ENCODE results near the gene GNB1L.

Gene GNB1L

DNA sequence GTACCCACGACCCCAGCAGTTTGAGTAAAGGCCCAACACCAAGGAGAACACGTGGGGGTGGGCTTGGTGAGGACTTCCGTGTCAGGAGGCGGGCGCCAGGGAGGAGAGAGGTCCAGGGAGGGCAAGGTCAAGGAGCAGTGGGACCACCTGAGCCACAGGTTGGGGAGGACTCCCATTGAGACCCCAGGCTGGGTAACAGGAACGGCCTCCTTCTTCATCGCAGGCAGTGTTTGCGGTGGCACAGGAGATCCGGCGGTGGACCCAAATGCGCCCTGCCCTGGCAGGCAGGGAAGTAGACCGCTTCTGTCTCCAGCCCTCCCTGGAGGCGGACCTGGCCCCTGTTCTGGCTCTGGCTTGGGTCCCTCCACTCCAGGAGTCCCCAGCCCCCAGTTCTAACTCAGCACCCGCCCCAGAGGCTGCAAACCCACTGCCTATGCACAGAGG is 100.0 kb downstream of the GNB1L start:
- Mint-ChIP-seq H3K27me3 (peaks cover 74% of the 10 kb centered on the region), H3K4me1 (peaks cover 38% of the 10 kb centered on the region), H3K27ac (no peak overlapping the region), H3K4me3 (peak overlapping the region in 1 of 2 donors; percentile 34), H3K9me3 (no peaks in the 10 kb centered on the region)
- DNase-seq: no peak
- no peak for ATAC-seq

DNA sequence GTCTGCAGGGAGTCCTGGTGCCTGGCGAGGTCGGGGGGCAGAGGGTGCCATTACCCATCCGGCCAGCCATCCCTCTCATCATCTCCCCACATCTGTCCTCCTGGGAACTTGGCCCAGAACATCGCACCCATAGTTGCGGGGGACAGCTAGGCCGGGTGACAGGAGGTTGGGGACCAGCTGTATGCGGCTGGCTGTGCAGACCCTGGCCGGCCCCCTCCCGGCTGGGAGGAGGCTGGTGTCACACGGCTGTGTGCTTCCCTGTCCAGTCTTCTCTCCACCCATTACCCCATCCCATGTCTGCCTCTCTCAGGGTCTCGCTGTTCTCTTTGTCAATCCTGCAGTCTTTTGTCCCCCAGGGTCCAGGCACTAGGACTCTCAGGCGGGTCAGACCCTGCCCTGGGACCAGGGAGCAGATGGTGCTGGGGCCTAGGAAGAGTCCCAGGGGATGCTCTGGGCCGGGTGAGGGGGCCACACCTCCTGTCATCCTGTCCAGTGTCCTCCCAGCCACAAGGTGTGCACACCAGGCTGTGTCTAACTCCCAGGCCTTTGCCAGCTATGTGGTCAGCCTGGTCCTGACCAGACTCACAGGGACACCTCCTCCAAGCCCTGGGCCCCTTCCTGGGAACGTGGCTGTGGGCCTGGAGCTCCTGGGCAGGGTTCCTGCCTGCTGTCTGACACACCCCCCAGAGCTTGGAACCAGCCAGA is 100.5 kb downstream of the GNB1L start:
- H3K4me3 Mint-ChIP-seq: no peak overlapping the region
- no peaks in the 10 kb centered on the region for H3K9me3 Mint-ChIP-seq
- peaks cover 32% of the 10 kb centered on the region for H3K4me1 Mint-ChIP-seq
- no peak for DNase-seq
- H3K27me3 Mint-ChIP-seq: peaks cover 68% of the 10 kb centered on the region
- no peak overlapping the region for H3K27ac Mint-ChIP-seq
- no peak for ATAC-seq

DNA sequence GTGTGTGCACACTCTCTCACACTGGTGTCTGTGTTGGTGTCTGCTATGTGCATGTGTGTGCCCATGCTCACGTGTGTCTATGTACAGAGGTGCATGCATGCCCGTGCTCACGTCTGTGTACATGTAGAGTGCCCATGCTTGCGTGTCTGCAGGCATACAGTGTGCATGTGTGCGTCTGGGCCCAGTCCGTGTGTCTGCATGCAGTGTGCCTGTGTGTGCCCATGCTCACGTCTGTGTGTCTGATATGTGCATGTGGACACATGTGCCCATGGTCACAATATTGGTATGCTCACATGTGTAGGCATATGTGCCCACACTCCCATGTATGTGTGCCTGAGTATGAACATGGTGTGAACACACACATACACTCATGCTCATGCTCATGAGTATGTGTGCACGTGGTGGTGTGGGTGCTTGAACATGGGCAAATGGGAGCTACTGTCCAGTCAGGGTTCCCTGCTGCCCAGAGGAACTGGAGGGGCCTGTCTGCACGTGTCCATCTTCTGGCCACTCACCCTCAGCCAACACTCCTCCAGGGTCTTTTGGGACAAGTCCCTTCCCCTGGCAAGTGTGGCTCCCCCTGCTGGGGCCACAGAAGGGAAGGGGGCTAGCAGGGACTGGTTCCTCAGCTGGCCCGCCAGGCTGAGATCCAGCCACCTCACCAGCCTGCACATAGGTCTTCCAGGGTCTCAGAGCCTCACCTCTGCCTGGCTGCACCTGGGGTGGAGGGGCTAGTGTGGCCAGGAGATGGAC is 101.4 kb downstream of the GNB1L start:
- Mint-ChIP-seq H3K4me1 (peaks cover 28% of the 10 kb centered on the region), H3K27me3 (peaks cover 59% of the 10 kb centered on the region), H3K9me3 (no peaks in the 10 kb centered on the region), H3K27ac (no peak overlapping the region), H3K4me3 (no peak overlapping the region)
- ATAC-seq: no peak
- no peak for DNase-seq

DNA sequence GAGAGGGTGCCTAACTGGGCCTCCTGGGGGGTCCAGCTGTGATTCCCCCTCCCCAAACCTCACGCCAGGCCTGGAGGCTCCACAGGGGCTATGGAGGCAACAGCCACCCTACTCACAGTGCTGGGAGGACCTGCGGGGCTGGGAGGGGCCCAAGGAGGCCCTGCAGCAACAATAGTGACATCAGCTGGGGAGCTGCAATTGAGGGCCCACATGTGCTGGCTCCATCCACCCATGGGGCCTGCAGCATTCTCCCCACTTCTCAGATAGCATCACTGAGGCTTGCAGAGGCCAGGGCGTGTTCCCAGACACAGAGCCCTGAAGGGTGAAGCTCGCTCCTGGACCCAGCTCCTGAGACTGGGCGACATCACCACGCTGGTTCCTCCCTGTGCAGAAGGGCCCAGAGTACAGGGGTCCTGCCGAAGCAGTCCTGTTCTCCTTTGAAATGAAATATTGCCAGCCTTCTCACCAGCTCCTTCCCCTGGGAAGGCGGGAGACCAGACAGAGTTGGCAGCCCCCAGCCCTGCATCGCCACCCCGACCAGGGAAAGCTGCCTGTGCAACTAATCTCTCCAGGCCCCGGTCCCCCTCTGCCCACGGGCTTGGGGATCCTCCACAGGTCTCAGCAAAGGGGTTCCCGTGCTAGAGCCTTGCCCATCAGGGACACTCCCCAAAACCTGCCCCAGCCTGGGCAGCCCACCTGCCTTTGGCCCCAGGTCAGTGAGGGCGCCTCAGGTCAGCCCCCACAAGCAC is 103.0 kb downstream of the GNB1L start:
- no peak for DNase-seq
- ATAC-seq: no peak
- H3K9me3 Mint-ChIP-seq: no peaks in the 10 kb centered on the region
- peaks cover 18% of the 10 kb centered on the region for H3K4me1 Mint-ChIP-seq
- no peak overlapping the region for H3K27ac Mint-ChIP-seq
- no peak overlapping the region for H3K4me3 Mint-ChIP-seq
- H3K27me3 Mint-ChIP-seq: peaks cover 43% of the 10 kb centered on the region

DNA sequence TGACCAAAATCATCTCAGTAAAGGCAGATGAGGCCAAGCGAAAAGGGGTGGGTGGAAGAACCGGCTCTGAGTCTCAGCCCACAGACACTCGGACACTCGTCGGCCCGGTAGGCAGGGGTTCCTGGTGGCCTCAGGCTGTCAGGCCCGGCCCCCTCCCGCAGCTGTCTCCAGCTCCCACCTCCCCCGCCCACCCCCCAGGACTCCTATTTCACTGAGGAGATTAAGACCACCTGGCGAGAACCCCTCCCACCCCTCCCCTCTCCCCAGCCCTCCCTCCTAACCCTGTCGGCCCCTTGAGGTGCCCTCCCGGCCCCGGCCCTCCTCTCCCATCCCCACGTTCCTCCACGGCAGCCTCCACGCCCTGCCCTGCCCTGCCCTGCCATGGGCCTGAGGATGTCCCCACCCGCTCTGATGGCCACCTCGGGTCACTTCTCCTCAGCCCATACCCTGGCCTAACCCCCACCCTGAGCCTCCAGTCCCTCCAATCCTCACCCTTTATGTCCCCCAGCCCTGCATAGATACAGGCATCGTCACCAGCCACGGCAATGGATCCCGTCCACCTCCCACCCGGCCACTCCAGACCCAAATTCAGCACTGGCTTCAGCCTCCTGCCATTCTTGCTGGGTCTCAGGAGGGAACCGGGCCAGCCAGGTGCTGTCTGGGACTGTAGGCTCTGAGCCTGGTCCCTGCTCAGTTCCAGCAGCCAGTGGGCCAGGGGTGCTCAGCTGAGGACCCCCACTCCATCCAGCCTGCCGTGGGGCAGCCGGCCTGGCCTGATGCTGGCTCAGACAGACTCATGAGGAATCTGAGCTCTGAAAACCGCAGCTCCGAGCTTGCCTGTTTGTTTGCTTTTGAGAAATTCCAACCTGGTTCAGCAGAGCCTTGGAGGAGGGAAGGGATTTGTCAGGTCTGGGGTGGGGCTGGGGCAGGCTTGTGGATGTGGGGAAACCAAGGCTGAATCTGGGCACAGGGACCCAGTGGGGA is 103.9 kb downstream of the GNB1L start:
- H3K4me3 Mint-ChIP-seq: no peak overlapping the region
- DNase-seq (no peak), ATAC-seq (no peak)
- H3K4me1 Mint-ChIP-seq: peaks cover 9% of the 10 kb centered on the region
- H3K27me3 Mint-ChIP-seq: peaks cover 35% of the 10 kb centered on the region
- no peaks in the 10 kb centered on the region for H3K9me3 Mint-ChIP-seq
- H3K27ac Mint-ChIP-seq: no peak overlapping the region

GRCh38 chr22:19749876-19750275 is 104.8 kb downstream of the GNB1L start:
- DNase-seq (no peak), ATAC-seq (no peak)
- Mint-ChIP-seq H3K4me1 (peaks cover under 1% of the 10 kb centered on the region), H3K4me3 (no peak overlapping the region), H3K27me3 (peaks cover 25% of the 10 kb centered on the region), H3K27ac (no peak overlapping the region), H3K9me3 (no peaks in the 10 kb centered on the region)

GRCh38 chr22:19748991-19749664 is 105.5 kb downstream of the GNB1L start:
- peaks cover 18% of the 10 kb centered on the region for H3K27me3 Mint-ChIP-seq
- ATAC-seq: no peak
- no peaks in the 10 kb centered on the region for H3K4me1 Mint-ChIP-seq
- no peak overlapping the region for H3K27ac Mint-ChIP-seq
- no peaks in the 10 kb centered on the region for H3K9me3 Mint-ChIP-seq
- no peak for DNase-seq
- no peak overlapping the region for H3K4me3 Mint-ChIP-seq

DNA sequence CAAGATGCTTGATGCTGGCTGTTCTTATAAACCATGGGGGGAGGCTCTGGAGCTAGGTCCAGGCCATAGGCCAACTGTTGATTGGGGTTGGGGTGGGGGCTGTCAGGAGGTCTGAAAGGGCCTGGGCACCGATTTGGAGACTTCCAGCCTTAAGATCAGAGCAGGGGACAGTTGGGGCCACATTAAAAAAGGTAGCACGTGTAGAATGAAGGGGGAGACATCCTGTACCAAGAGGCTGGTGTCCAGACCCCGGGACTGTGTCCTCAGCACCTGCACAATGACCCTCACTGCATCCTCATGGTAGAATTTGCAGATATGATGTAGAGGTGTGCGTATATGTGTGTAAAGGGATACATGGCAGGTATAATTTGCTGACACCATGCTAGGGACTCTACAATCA is 106.5 kb downstream of the GNB1L start:
- Mint-ChIP-seq H3K4me3 (no peak overlapping the region), H3K4me1 (no peaks in the 10 kb centered on the region)
- no peak for ATAC-seq

GRCh38 chr22:19747551-19747950 is 107.1 kb downstream of the GNB1L start:
- H3K27ac Mint-ChIP-seq: no peak overlapping the region
- no peaks in the 10 kb centered on the region for H3K9me3 Mint-ChIP-seq

More for the DNA sequence above, 106.5 kb downstream of the GNB1L start:
- no peak for DNase-seq
- H3K9me3 Mint-ChIP-seq: no peaks in the 10 kb centered on the region
- no peak overlapping the region for H3K27ac Mint-ChIP-seq
- H3K27me3 Mint-ChIP-seq: peaks cover 8% of the 10 kb centered on the region

DNA sequence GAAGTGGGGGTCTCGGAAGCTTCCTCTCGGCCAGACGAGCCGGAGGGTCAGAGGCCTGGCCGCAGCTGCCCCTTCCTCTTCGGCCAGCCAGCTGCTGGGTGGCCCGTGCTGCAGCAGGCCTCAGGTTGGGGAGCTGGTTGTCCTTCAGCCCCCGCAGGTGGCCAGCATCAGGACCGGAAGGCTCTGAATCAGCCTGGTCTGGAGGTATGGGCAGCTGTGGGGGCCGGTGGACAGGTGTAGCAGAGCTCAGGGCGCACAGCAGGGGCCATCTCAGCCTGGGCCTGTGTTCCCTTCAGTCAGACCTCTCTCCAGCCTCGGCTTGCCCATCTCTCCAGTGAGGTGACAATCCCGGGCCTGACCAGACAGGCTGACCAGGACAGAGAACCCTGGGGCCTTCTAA is 107.9 kb downstream of the GNB1L start:
- ATAC-seq (no peak), DNase-seq (no peak)
- no peak overlapping the region for H3K27ac Mint-ChIP-seq
- no peak overlapping the region for H3K4me3 Mint-ChIP-seq
- no peaks in the 10 kb centered on the region for H3K9me3 Mint-ChIP-seq
- H3K4me1 Mint-ChIP-seq: no peaks in the 10 kb centered on the region
- no peaks in the 10 kb centered on the region for H3K27me3 Mint-ChIP-seq

More at GRCh38 chr22:19747551-19747950, 107.1 kb downstream of the GNB1L start:
- DNase-seq: no peak
- Mint-ChIP-seq H3K4me1 (no peaks in the 10 kb centered on the region), H3K27me3 (peaks cover 2% of the 10 kb centered on the region), H3K4me3 (no peak overlapping the region)
- no peak for ATAC-seq

DNA sequence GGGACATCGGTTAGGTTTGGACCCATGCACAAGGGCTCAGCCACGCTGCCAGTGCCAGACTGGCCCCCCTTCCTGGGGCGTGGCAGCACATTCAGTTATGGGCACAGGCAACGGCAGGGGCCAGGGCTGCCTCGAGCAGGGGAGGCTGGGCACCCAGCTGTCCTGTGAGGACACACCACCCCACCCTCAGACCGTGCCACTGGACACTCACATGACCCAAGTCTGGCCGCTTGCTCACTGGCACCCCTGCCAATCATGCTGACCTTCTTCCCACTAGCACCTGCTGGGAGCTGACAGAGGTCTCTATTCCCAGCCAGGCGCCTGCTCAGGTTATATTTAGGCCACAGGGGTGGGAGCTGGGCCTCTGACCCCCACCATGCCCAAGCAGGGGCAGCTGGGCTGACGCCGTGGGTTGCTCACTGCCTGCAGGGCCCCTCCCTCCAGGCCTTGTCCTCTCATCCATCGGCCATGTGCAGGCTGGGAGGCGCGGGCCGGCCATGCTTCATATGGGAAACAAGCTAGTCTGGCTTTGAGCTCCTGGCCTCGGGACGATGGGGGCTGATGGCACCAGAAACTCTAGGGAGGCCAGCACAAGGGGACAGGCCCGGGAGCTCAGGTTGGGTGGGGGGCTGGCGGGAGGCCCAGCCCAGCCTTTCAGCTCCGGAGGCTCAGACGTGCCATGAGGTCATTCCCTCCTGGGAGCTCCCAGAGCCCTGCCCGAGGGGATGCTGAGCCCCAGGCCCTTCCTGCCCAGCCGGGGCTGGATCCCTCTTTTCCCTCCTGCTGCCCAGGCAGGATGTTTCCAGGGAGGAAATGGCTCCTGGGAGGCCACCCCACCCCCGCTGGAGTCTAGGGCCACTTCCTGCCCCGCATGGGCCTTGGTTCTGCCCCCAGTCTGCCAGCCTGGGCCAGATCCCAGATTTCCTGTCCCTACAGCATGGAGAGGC is 109.2 kb downstream of the GNB1L start:
- Mint-ChIP-seq H3K4me3 (no peak overlapping the region), H3K27me3 (no peaks in the 10 kb centered on the region), H3K27ac (no peak overlapping the region), H3K9me3 (no peaks in the 10 kb centered on the region), H3K4me1 (no peaks in the 10 kb centered on the region)
- ATAC-seq: no peak
- DNase-seq: no peak

- Mint-ChIP-seq H3K4me3 (no peak overlapping the region), H3K27ac (no peak overlapping the region), H3K9me3 (no peaks in the 10 kb centered on the region), H3K27me3 (no peaks in the 10 kb centered on the region), H3K4me1 (no peaks in the 10 kb centered on the region)
- no peak for DNase-seq
- no peak for ATAC-seq
Measured at GRCh38 chr22:19744350-19745006, 110.2 kb downstream of the GNB1L start.

GRCh38 chr22:19743651-19744050 is 111.0 kb downstream of the GNB1L start:
- no peaks in the 10 kb centered on the region for H3K27me3 Mint-ChIP-seq
- ATAC-seq: no peak
- H3K4me1 Mint-ChIP-seq: no peaks in the 10 kb centered on the region
- H3K27ac Mint-ChIP-seq: no peak overlapping the region
- DNase-seq: no peak
- no peak overlapping the region for H3K4me3 Mint-ChIP-seq
- H3K9me3 Mint-ChIP-seq: no peaks in the 10 kb centered on the region
